NCI-H510A (cell line): ENCODE data around the gene MYL3.

ENCODE experiments used
- DNase-seq: peaks from one replicate; lab custom pipeline; 2025; lab: John Stamatoyannopoulos, UW

MYL3 gene

GRCh38 chr3:46865031-46865507 lies 1.8 kb upstream of the MYL3 start:
- DNase-seq = no peak

- no peak for DNase-seq
Observed at GRCh38 chr3:46864061-46864881, 1.0 kb upstream of the MYL3 start.

GRCh38 chr3:46862369-46863025 lies 747 bp downstream of the MYL3 start:
- no peak for DNase-seq

- DNase-seq = no peak
Observed at GRCh38 chr3:46861605-46862368, 1.5 kb downstream of the MYL3 start.

GRCh38 chr3:46860810-46861604 lies 2.2 kb downstream of the MYL3 start:
- DNase-seq = no peak

DNA sequence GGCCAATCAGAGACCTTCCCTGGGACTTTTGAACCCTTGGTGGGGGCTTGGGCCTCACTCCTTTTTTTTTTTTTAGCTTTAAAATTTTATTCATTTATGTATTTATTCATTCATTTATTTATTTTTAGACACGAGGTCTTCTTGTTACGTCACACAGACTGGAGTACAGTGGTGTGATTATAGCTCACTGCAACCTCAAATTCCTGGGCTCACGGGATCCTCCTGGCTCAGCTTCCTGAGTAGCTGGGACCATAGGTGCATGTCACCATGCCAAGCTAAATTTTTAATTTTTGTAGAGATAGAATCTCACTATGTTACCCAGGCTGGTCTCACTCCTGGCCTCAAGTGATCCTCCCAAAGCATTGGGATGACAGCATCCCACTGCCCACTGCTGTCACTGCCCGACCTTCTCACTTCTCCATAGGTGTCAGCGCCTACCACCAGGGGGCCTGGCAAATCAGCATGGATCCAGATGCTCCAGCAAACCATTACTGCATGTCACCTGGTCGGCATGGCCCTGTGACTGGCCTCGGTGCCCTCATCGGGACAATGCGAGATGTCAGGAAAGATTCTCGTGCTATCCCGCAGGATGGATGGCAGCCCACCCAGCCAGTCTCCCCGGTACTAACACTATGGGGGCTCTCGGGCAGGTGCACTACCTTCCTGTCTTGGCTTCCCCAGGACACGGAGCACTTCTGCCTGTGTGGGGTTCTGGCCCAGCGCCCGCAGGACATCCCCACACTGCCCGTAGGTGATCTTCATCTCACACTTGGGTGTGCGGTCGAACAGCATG lies 3.0 kb downstream of the MYL3 start:
- DNase-seq = peak; percentile 23

- no peak for DNase-seq
Observed at GRCh38 chr3:46859001-46859710, 4.1 kb downstream of the MYL3 start.

- DNase-seq = no peak
Observed at GRCh38 chr3:46858456-46858855, 4.8 kb downstream of the MYL3 start.

- peak; percentile 25 for DNase-seq
Observed at GRCh38 chr3:46857485-46858341, 5.5 kb downstream of the MYL3 start.

DNA sequence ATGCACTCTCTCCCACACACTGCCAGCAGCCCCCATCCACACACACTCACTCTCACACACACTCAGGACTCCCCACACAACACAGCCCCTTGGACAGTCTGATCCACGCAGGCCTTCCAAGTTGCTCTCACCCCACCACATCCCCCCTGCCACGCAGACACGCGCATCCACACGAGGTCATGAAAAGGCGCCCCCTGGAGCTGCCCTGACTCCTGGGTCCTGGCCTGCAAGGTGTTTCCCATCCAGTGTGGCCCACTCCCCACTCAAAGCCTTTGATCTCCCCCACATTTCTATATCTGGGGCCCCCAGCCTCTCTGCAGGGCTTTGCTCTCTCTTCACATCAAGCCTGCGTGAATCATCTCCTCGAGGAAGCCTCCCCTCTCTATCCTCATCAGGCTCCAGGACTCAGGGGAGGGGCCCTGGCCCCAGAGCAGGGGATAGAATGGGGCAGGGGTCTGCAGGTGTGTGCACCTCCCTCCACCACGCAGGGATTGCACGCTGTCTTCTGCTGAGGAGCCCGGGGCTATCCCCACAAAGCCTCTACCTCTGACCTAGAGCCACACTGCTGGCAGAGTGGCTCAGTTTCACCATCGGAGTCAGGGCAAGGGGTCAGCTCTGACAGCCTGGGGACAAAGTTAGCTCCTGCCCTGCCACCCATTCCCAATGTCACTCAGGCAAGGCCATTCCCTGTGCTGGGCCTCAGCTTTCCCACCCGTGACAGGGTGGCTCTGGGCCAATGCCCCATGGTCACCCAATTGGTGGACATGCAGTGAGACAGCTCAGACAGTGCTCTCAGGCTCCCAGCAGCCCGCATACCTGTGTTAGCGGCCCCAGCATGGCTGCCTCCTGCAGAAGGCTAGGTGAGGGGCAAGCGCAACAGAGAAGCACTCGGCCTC lies 6.4 kb downstream of the MYL3 start:
- no peak for DNase-seq

DNA sequence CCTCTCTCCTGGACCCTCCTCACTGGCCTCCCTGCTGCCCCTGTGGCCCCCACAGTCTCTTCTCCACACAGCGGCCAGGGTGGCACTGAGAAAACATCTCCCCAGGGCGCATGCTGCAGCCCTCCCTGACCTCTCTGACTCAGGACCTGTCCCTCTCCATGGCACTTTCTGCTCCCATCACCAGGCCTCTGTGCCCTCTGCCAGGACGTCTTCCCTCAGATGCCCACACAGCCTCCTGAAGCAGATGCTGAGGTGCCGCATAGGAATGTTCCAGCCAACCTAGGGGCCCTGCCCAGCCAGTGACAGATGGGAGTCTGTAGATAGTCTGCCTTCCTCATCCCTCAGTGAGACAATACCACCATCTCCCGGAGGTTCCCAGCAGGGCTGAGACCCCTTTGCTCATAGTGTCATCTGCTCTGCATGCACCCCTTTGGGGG lies 8.7 kb downstream of the MYL3 start:
- no peak for DNase-seq

- no peak for DNase-seq
Observed at GRCh38 chr3:46853441-46854415, 9.5 kb downstream of the MYL3 start.

DNA sequence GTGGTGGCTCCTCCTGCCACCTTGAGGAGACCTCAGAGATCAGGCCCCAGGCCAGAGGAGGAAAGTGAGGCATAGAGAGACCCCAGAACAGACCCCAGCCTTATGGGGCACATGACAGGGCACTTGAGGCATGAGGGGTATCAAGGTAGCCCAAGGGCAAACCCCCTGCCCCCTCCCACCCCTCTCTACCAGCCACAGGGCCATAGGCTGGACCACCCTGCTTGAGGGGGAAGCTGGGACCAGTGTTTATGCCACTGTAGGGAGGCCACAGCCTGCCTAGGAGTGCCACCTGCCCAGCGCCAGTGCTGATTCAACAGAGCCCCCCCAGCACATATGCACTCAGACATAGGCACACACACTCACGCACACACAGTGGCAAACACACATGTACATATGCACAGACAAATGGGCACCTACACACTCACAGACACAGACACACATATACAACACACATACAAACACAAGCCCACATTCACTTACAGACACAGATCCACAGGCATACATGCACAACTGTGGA lies 10.3 kb downstream of the MYL3 start:
- DNase-seq = no peak

DNA sequence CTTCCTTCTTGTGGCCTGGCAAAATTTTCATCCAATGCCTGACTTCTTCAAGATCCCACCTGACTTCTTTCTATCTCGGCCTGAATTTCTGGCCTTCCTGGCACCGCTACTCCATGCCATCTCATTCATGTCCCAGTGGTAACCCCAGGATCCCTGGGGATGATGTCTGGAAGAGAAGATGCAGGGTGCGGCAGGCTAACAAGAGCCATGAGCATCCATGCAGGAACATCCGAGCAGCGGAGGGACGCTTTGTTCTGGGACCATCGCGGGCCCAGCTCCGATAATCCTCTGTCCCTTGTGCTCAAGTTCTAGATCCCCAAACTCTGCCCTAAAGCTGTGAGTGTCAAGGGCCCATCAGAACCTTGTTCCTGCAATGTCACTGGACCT lies 10.9 kb downstream of the MYL3 start:
- no peak for DNase-seq

- no peak for DNase-seq
Observed at GRCh38 chr3:46851364-46852333, 11.6 kb downstream of the MYL3 start.

GRCh38 chr3:46850468-46850779 lies 12.8 kb downstream of the MYL3 start:
- no peak for DNase-seq
